Measurements from ENCODE around the gene LTBP1. TPM values are rescaled to one million over a fixed set of nuclear protein-coding genes. Genes with fewer than 3 reads are reported as not detected.

The LTBP1 gene
- total RNA-seq, 1 experiment from 2014 or later = 28.5 TPM

DNA sequence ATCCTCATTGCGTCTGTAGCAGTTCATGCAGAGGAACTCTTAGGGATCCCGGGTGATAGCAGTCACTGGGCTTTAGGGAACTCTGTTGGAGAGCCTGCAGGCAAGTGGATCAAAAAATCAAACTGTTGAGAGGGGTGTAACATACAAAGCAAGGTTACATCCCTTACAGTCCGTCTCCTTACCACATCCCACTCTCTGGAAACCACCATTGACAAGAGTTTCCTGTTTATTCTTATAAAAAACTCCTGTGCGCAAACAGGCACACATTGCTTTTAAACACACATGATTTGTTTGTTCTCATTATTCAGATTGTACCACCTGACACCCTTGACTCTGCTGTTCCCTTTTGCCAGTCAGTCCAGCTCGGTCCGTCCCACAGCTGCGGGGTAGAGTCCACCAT is 137.7 kb downstream of the LTBP1 start:
- no peak overlapping the region for H3T11ph ChIP-seq (ENCODE audit: low read length)
- H2BK120ac ChIP-seq (ENCODE audit: low read depth, low read length, poor library complexity, severe bottlenecking) = no peak overlapping the region
- peaks cover 4% of the 10 kb centered on the region; the same call in 1 of the 2 replicates for H3K27me3 ChIP-seq (ENCODE audit: insufficient read depth, low read length)
- H3K14ac ChIP-seq (ENCODE audit: insufficient read depth, low read length) = no peak overlapping the region
- no peak overlapping the region for H3K23ac ChIP-seq (ENCODE audit: insufficient read length, low read depth, low read length)
- H4K8ac ChIP-seq (replicated peaks; ENCODE audit: insufficient read length, low read depth, low read length) = no peak overlapping the region
- no CpG with 5 or more reads among the region's 7 CpGs for WGBS (ENCODE audit: extremely low coverage, insufficient read length, low lambda C conversion rate)
- H3K4me1 ChIP-seq (ENCODE audit: insufficient read depth, low read length) = no peaks in the 10 kb centered on the region
- no peak overlapping the region for H4K5ac ChIP-seq (ENCODE audit: insufficient read length, low read depth, low read length)
- H2BK5ac ChIP-seq (ENCODE audit: insufficient read length, low read length) = no peak overlapping the region
- no peak for DNase-seq
- no peak overlapping the region for H3K4me3 Mint-ChIP-seq
- H4K91ac ChIP-seq (ENCODE audit: insufficient read length, low read depth, low read length) = no peak overlapping the region
- no peak overlapping the region for H2BK20ac ChIP-seq (ENCODE audit: low read depth, low read length, poor library complexity, severe bottlenecking)
- H4K20me1 ChIP-seq (ENCODE audit: control insufficient read depth, insufficient read depth, insufficient read length) = no peaks in the 10 kb centered on the region
- H3K4ac ChIP-seq (ENCODE audit: low read depth, low read length) = no peak overlapping the region
- no peak overlapping the region for H3K27ac Mint-ChIP-seq
- TF ChIP-seq CTCF (conservative IDR thresholded peaks at IDR 0.05) = no peak
- H3K56ac ChIP-seq (ENCODE audit: insufficient read length, low read depth, low read length) = no peak overlapping the region
- no peak overlapping the region for H2AK5ac ChIP-seq (ENCODE audit: insufficient read length, low read length)
- no peaks in the 10 kb centered on the region for H3K79me2 ChIP-seq (ENCODE audit: insufficient read depth, low read length)
- peaks cover 0 to 6% (median 0%) of the 10 kb centered on the region in 3 experiments; a peak in 3 of 7 replicates for H3K36me3 Mint-ChIP-seq (ENCODE audit: insufficient read depth in 1 of 3, low read depth in 3 of 3)
- H3K23me2 ChIP-seq (ENCODE audit: insufficient read length, low read depth, low read length, poor library complexity, severe bottlenecking) = no peaks in the 10 kb centered on the region
- H3K9me3 ChIP-seq (ENCODE audit: control insufficient read depth, low read depth, low read length) = no peaks in the 10 kb centered on the region
- no peak overlapping the region for H3K27ac ChIP-seq (ENCODE audit: insufficient read length, low read depth, low read length)
- H2BK15ac ChIP-seq (ENCODE audit: low read depth, low read length) = no peak overlapping the region
- H3K4me1 Mint-ChIP-seq = peaks cover 13 to 19% of the 10 kb centered on the region in 2 experiments
- no peak overlapping the region for H2BK12ac ChIP-seq (ENCODE audit: insufficient read length, low read depth, low read length)
- H3K9me3 Mint-ChIP-seq = no peaks in the 10 kb centered on the region
- H2AFZ ChIP-seq (ENCODE audit: low read length) = no peak overlapping the region
- no peaks in the 10 kb centered on the region for H3K79me1 ChIP-seq (ENCODE audit: insufficient read depth, low read depth, low read length, poor library complexity, severe bottlenecking)
- H3K27me3 Mint-ChIP-seq (ENCODE audit: low read depth) = peaks cover 49% of the 10 kb centered on the region
- H3K4me2 ChIP-seq (ENCODE audit: insufficient read depth, insufficient read length, low read length) = no peak overlapping the region
- no peak overlapping the region for H3K18ac ChIP-seq (ENCODE audit: insufficient read length, low read depth, low read length)
- no peak overlapping the region for H3K9ac ChIP-seq (ENCODE audit: extremely low read depth, insufficient read length, low read length)
